Stimulated activated naive CD8-positive, alpha-beta T cell treated with anti-CD3 and anti-CD28 coated beads, Interleukin-15, Interleukin-2, amounts not matched to agents 100 U/mL and 50 U/mL, for 24 hours (primary cell): ENCODE results near the gene ERAL1.
A peak's percentile ranks its signal among the peaks of the same experiment; 100 is the strongest.
"Not testable (repeated sequence)": the region's sequence is repeated elsewhere in the genome, so short reads cannot be mapped to it uniquely, and the experiment has no call there.

Experiments
- ATAC-seq: fragments of 150-1000 bp; cut with Tn5 transposase; one replicate; pipeline ENCODE4 v1.10.0; 2021
- DNase-seq: peaks from one replicate; pipeline ENCODE4 v3.0.0; 2021

The ERAL1 gene

GRCh38 chr17:28879886-28880571 lies 25.2 kb downstream of the ERAL1 start:
- ATAC-seq (no peak), DNase-seq (no peak)

GRCh38 chr17:28880572-28880945 lies 25.7 kb downstream of the ERAL1 start:
- no peak for DNase-seq
- no peak for ATAC-seq

GRCh38 chr17:28881533-28882056 lies 26.8 kb downstream of the ERAL1 start:
- DNase-seq: no peak
- ATAC-seq: no peak

- DNase-seq: no peak
- ATAC-seq: no peak
Observed at GRCh38 chr17:28882154-28882895, 27.5 kb downstream of the ERAL1 start.

- ATAC-seq: no peak
- DNase-seq: no peak
Observed at GRCh38 chr17:28883967-28884702, 29.3 kb downstream of the ERAL1 start.

- ATAC-seq (no peak), DNase-seq (no peak)
Observed at GRCh38 chr17:28885363-28885762, 30.5 kb downstream of the ERAL1 start.

- DNase-seq: no peak
- ATAC-seq: no peak
Observed at GRCh38 chr17:28885951-28886350, 31.1 kb downstream of the ERAL1 start.

GRCh38 chr17:28887871-28888471 lies 33.2 kb downstream of the ERAL1 start:
- DNase-seq (no peak), ATAC-seq (no peak)

GRCh38 chr17:28888832-28889231 lies 34.0 kb downstream of the ERAL1 start:
- DNase-seq (no peak), ATAC-seq (no peak)

- ATAC-seq (no peak), DNase-seq (no peak)
Observed at GRCh38 chr17:28889996-28890395, 35.2 kb downstream of the ERAL1 start.

GRCh38 chr17:28891201-28891600 lies 36.4 kb downstream of the ERAL1 start:
- DNase-seq: no peak
- no peak for ATAC-seq

GRCh38 chr17:28892024-28892423 lies 37.2 kb downstream of the ERAL1 start:
- DNase-seq (no peak), ATAC-seq (no peak)

- DNase-seq: not testable (repeated sequence)
- ATAC-seq: peak; percentile 14
Observed at GRCh38 chr17:28893248-28894183, 38.7 kb downstream of the ERAL1 start.

GRCh38 chr17:28895794-28896447 lies 41.1 kb downstream of the ERAL1 start:
- ATAC-seq (no peak), DNase-seq (no peak)

GRCh38 chr17:28896491-28896883 lies 41.7 kb downstream of the ERAL1 start:
- ATAC-seq (no peak), DNase-seq (no peak)

- ATAC-seq (peak; percentile 71), DNase-seq (peak; percentile 74)
Observed at GRCh38 chr17:28896884-28897768, 42.3 kb downstream of the ERAL1 start, which contains the start of gene FLOT2. Gene FLOT2 (minus strand): TSS chr17:28897733. CDS start chr17:28897574, 159 bp downstream.

GRCh38 chr17:28897769-28898526 lies 43.1 kb downstream of the ERAL1 start:
- DNase-seq (no peak), ATAC-seq (peak; percentile 21)

- DNase-seq (no peak), ATAC-seq (no peak)
Observed at GRCh38 chr17:28898527-28898955, 43.7 kb downstream of the ERAL1 start.
